NCI-H345 treated with DMSO at 0.1 percent for 48 hours (cell line): ENCODE results near the gene LRRC74B.
A peak's percentile ranks its signal among the peaks of the same experiment; 100 is the strongest.
"Not testable (repeated sequence)": the region's sequence is repeated elsewhere in the genome, so short reads cannot be mapped to it uniquely, and the experiment has no call there.

ENCODE experiments used
- DNase-seq: peaks from one replicate; lab custom pipeline; 2025; ENCODE audit not compliant: unreplicated experiment; lab: John Stamatoyannopoulos, UW

Gene LRRC74B

GRCh38 chr22:21031545-21032036 is 14.2 kb upstream of the LRRC74B start:
- DNase-seq = no peak

DNA sequence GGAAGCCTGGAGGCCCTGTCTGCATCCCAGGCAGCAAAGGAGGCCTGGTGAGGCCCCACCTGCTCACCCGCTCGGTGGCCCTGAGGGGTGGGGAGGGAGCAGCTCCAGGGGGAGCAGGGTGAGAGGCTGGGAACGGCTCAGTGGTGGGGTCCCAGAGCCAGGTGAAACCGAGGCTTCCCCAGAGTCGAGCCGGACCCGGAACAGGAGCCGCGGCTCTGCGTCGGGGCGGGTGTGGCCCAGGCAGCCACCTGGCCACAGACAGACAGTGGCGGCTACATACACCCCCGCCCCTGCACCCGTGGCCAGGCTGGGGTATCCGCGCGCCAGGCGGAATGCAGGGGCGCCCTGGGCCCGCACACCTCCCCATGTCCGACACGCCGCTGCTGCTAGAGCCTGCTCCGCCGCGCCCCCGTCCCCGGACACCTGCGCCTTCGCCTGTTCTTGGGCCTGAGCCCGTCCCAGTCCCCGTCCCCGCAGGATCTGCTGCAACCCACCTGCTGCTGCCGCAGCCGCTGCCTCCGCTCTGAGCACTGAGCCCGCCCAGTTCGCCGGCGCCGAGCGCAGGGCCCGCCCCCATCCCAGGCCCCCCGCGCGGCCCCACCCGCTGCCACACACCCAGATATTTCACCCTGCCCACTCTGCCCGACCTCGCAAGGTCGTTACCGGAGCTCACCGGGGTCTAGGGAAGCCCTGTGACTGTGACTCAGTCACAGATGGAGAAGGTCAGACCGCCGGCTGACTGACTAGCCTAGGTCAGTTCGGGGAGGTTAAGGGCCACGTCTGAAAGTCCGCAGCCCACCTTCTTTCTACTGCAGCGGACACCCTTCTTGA is 13.5 kb upstream of the LRRC74B start, which contains the start of gene SLC7A4:
SLC7A4 (minus strand) TSS at position 525 of the 831 bp plus-strand sequence. CDS start 749 bp downstream, outside the sequence.
- no peak for DNase-seq

GRCh38 chr22:21032868-21033688 is 12.7 kb upstream of the LRRC74B start:
- no peak for DNase-seq

- DNase-seq = no peak
Measured at GRCh38 chr22:21033895-21034294, 11.9 kb upstream of the LRRC74B start.

- no peak for DNase-seq
Measured at GRCh38 chr22:21034989-21035388, 10.8 kb upstream of the LRRC74B start.

DNA sequence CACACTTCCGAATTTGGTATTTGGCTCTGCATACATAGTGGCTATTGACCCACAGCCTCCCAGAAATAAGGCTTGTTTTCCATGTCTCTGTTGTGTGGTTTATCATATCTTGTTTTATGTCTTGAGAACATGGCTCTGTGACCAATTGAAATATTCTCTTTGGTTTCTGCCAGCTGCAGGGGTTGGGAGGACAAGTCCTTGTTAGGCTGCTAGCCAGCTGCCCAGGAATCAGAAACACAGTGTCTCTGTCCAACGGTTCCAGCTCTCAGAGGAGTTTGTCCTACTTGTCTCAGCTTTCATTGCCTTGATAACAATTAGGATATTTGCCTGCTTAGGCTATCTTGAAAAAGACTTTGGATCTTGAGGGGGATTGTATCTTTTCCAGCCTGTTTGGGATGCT is 7.3 kb upstream of the LRRC74B start:
- no peak for DNase-seq

DNA sequence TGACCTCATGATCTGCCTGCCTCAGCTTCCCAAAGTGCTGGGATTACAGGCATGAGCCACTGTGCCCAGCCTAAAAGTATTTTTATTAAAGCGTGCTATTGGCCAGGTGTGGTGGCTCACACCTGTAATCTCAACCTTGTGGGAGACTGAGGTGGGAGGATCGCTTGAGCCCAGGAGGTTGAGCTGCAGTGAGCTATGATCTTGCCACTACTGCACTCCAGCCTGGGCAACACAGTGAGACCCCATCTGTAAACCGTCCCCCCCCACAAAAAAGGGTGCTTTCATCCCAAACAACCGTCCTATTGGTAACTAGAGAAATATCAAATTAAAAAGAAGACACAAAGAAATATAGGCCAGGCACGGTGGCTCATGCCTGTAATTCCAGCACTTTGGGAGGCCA is 6.6 kb upstream of the LRRC74B start:
- DNase-seq = not testable (repeated sequence)

- DNase-seq = no peak
Measured at GRCh38 chr22:21041937-21042336, 3.8 kb upstream of the LRRC74B start.

GRCh38 chr22:21042978-21043859 is 2.5 kb upstream of the LRRC74B start:
- DNase-seq = no peak

GRCh38 chr22:21043860-21044535 is 1.7 kb upstream of the LRRC74B start:
- no peak for DNase-seq

DNA sequence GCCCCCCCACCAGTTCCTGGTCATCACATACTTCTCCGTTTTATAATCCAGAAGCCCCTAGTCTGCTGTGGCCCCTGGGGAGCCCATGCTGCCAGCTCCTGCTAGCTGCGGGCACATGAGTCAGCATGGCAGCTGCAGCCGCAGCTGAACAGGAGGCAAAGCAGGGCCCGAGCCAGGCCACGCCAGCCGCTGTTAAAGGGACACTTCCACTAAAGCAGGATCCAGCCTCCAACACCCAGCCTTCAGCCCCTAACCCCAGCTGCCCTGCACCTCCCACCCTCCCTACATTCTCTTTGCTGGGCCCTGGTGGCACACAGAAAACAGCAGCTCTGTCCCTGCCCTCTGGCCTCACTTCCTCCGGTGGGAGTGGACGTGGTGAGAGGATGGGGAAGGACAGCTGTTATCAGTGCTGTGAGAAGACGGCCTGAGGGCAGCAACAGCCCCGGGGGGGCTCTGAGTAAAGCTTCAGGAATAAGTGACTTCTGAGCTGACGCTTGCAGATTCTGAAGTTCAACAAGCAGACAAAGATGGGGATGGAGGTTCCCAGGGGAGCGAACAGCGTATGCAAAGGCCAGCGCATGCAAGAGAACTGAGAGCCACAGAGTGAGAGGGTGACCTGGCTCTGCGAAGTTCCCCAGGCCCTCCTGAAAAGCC is 688 bp upstream of the LRRC74B start:
- no peak for DNase-seq

GRCh38 chr22:21047035-21047661 is 1.4 kb downstream of the LRRC74B start:
- DNase-seq = no peak

DNA sequence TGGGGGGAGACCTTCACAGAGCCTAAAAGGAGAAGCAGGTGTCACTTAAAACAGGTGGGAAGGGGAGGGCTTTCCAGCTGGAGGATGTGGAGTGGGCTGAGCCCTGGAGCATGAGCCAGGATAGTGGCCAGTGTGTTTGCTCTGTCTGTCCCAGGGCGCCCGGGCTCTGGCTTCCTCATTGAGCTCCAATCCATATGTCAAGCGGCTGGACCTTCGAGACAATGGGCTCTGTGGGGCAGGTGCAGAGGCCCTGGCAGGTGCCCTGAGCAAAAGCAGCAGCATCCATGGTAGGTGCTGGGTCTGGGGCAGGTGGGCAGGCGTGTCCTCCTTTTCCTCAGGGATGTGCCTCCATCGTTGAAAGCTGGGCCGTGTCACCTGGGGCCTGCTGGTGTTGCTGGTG is 2.0 kb downstream of the LRRC74B start:
- peak; percentile 26 for DNase-seq

GRCh38 chr22:21048448-21048847 is 2.7 kb downstream of the LRRC74B start:
- not testable (repeated sequence) for DNase-seq

GRCh38 chr22:21048965-21049364 is 3.2 kb downstream of the LRRC74B start:
- DNase-seq = not testable (repeated sequence)

GRCh38 chr22:21051145-21051830 is 5.5 kb downstream of the LRRC74B start:
- no peak for DNase-seq

DNA sequence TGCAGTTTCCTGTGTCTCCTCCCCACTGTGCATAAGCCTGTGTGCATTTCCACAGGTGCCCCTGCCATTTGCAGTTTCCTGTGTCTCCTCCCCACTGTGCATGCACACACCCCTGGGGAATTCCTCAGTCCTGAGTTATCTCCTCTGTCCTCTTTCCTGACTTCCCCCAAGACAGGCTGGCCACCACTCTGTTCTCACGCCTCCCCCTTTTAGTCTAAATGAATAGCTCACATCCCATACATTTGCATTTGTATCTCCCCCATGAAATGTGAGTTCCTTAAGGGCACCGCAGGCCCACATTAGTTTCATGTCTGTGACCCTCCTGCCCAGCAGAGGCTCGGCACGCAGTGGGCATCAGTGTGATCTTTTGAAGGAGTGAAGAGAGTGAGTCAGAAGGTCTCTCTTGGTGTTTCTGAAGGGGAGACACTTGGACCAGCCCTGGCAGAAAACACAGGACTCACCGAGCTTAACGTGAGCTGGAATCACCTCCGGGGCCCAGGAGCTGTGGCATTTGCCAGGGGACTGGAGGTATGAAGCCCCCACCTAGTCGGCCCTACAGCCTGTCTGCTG is 6.2 kb downstream of the LRRC74B start:
- DNase-seq = no peak

DNA sequence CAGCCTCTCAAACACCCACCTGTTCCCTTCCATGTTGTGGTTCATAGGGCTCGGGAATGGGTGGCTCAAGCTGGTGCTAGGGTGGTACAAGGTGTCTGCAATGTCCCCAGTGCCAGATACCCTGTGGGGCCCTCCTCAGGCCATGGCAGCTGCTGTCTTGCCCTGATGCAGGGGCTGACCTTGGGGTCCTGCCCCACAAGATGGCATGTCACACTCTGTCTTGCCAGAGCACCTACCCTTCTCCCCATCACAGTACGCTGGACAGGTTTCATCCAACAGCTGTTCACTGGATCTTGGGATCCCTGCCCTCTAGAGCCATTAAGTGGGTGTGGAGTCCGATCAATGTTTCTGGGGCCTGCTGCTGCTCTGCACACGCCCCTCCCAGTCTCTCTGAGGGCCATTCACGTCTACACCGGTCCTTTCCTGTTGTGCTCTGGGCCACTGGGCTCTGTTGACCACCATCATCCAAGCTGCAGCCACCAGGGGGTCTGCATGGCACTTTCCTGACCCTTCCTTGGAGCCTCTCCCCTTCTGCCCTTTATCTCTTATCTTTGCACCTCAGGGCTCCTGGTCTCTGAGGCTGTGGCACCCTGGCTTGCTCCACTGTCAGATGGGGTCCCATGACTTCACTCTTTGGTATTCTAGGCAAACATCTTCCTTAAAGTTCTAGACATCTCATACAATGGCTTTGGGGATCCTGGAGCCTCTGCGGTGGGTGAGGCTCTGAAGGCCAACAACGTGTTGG is 7.1 kb downstream of the LRRC74B start:
- no peak for DNase-seq
